Fibroblast of villous mesenchyme (primary cell): ENCODE measurements around the gene DIPK1C. TPM values are rescaled to one million over a fixed set of nuclear protein-coding genes. Genes with fewer than 3 reads are reported as not detected.

Experiments used
- DNase-seq: peaks from one replicate; pipeline ENCODE4 v3.0.0-alpha.2; 2010; ENCODE audit warnings: low read depth
- H3K4me3 ChIP-seq: 2 replicates; pipeline ENCODE4 v1.5.1; 2011; ENCODE audit warnings: low read depth, mild to moderate bottlenecking, low read length
- CTCF ChIP-seq: IDR thresholded peaks from 2 replicates; pipeline ENCODE4 v1.5.1; 2012; ENCODE audit warnings: low read depth, mild to moderate bottlenecking, low read length; ENCODE audit not compliant: insufficient read depth
- total RNA-seq: library from RNA; depleted of rRNA; stranded (reverse); fragments of >200 nt; gene quantifications from 2 replicates; pipeline ENCODE4 v1.2.3, GENCODE V29; 2012

Gene DIPK1C
- total RNA-seq, 1 donor, result not detected

GRCh38 chr18:74399091-74399887 lies 57.8 kb downstream of the DIPK1C start:
- H3K4me3 ChIP-seq, result no peak overlapping the region
- TF ChIP-seq CTCF, result no peak
- DNase-seq, result no peak

- no peak for DNase-seq
- H3K4me3 ChIP-seq, result no peak overlapping the region
- no peak for TF ChIP-seq CTCF
These were observed 59.5 kb downstream of the DIPK1C start for GRCh38 chr18:74397572-74397971.

- no peak for DNase-seq
- no peak overlapping the region for H3K4me3 ChIP-seq
- no peak for TF ChIP-seq CTCF
These were observed 60.6 kb downstream of the DIPK1C start for GRCh38 chr18:74396171-74397169.

GRCh38 chr18:74395648-74396154 lies 61.4 kb downstream of the DIPK1C start:
- no peak overlapping the region for H3K4me3 ChIP-seq
- TF ChIP-seq CTCF, result no peak
- DNase-seq, result no peak

- TF ChIP-seq CTCF, result no peak
- no peak for DNase-seq
- no peak overlapping the region for H3K4me3 ChIP-seq
These were observed 62.1 kb downstream of the DIPK1C start for GRCh38 chr18:74395006-74395405.

- TF ChIP-seq CTCF, result no peak
- DNase-seq, result no peak
- H3K4me3 ChIP-seq, result no peak overlapping the region
These were observed 64.8 kb downstream of the DIPK1C start for GRCh38 chr18:74392323-74392722.
